Nephron progenitor cell (in vitro differentiated cells): ENCODE data around the gene C12orf75.

Source experiments
- DNase-seq: peaks from one replicate; pipeline ENCODE4 v3.0.0; 2021
- H3K27ac Mint-ChIP-seq: 2 replicates; pipeline ENCODE4 v1.8.0; 2021; ENCODE audit warnings: mild to moderate bottlenecking, moderate library complexity, mixed read lengths
- H3K27me3 Mint-ChIP-seq: 2 replicates; pipeline ENCODE4 v1.8.0; 2021; ENCODE audit warnings: mild to moderate bottlenecking, low read depth, mixed read lengths; ENCODE audit not compliant: poor library complexity
- H3K36me3 Mint-ChIP-seq: 2 replicates; pipeline ENCODE4 v1.8.0; 2021; ENCODE audit warnings: low read depth, mixed read lengths
- H3K4me1 Mint-ChIP-seq: 2 replicates; pipeline ENCODE4 v1.8.0; 2021; ENCODE audit warnings: mixed read lengths
- H3K4me3 Mint-ChIP-seq: 2 replicates; pipeline ENCODE4 v1.8.0; 2021; ENCODE audit warnings: mild to moderate bottlenecking, moderate library complexity, mixed read lengths
- H3K9me3 Mint-ChIP-seq: 2 replicates; pipeline ENCODE4 v1.8.0; 2021; ENCODE audit warnings: mild to moderate bottlenecking, moderate library complexity, mixed read lengths
- TF ChIP-seq, protein P1 (sequence below): fragments of 200-600 bp; sonication (generic); IDR thresholded peaks from 2 replicates; pipeline ENCODE4 v1.5.0; 2021; ENCODE audit warnings: antibody characterized with exemption

C12orf75 gene

DNA sequence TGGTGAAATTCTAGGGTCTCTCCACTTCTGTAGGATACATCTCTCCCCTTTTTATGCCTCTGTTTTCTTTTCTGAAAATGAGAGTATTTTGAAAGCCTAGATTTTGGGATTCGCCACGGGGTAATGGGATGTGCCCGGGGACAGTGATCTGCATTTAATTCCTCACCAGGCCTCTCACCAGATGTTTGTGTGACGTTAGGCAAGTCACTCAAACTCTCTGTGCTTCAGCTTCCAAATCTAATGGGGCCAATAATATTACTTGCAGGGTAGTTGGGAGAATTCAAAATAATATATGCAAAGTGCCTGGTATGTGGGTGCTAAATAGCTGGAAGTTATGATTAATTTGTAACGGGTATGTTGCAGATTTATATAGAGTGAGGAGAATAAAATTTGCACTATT lies 78.8 kb downstream of the C12orf75 start:
- peaks cover 15% of the 10 kb centered on the region for H3K9me3 Mint-ChIP-seq
- H3K27me3 Mint-ChIP-seq = peaks cover 5% of the 10 kb centered on the region
- TF ChIP-seq, protein P1, sequence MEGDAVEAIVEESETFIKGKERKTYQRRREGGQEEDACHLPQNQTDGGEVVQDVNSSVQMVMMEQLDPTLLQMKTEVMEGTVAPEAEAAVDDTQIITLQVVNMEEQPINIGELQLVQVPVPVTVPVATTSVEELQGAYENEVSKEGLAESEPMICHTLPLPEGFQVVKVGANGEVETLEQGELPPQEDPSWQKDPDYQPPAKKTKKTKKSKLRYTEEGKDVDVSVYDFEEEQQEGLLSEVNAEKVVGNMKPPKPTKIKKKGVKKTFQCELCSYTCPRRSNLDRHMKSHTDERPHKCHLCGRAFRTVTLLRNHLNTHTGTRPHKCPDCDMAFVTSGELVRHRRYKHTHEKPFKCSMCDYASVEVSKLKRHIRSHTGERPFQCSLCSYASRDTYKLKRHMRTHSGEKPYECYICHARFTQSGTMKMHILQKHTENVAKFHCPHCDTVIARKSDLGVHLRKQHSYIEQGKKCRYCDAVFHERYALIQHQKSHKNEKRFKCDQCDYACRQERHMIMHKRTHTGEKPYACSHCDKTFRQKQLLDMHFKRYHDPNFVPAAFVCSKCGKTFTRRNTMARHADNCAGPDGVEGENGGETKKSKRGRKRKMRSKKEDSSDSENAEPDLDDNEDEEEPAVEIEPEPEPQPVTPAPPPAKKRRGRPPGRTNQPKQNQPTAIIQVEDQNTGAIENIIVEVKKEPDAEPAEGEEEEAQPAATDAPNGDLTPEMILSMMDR = no peak
- H3K36me3 Mint-ChIP-seq = peaks cover 15% of the 10 kb centered on the region
- H3K4me3 Mint-ChIP-seq = no peak overlapping the region
- no peak overlapping the region for H3K27ac Mint-ChIP-seq
- H3K4me1 Mint-ChIP-seq = peaks cover 35% of the 10 kb centered on the region
- DNase-seq = no peak

- peak overlapping the region; percentile 40 for H3K27ac Mint-ChIP-seq
- TF ChIP-seq, protein P1 = no peak
- DNase-seq = no peak
- H3K4me1 Mint-ChIP-seq = peaks cover 35% of the 10 kb centered on the region
- H3K4me3 Mint-ChIP-seq = peak overlapping the region; percentile 14
- H3K27me3 Mint-ChIP-seq = peaks cover 2% of the 10 kb centered on the region
- H3K9me3 Mint-ChIP-seq = peaks cover 8% of the 10 kb centered on the region
- peaks cover 9% of the 10 kb centered on the region for H3K36me3 Mint-ChIP-seq
Observed at GRCh38 chr12:105409801-105410471, 79.4 kb downstream of the C12orf75 start.

DNA sequence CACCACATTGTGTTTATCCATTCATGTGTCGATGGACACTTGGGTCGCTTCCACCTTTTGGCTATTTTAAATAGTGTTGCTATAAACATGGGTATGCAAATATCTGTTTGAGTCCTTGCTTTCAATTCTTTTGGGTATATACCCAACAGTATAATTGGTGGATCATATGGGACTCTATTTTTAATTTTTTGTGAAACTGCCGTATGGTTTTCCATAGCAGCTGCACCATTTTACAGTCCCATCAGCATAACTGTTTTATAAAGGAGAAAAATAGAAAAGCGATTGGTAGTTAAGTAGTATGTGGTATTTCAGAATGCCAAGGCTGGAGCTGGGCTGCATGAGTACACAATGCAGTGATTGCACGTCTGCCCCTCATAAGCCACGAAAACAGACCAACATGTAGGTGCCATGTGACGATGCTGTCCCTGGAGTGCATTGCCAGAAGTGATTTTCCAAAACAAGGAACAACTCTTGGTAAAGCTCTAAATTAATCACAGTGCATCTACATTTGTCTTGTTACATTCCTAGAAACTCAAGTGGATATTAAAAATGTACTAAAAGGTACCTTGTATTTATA lies 83.5 kb downstream of the C12orf75 start:
- Mint-ChIP-seq H3K9me3 (no peaks in the 10 kb centered on the region), H3K4me1 (peaks cover 34% of the 10 kb centered on the region), H3K27ac (no peak overlapping the region), H3K36me3 (no peaks in the 10 kb centered on the region), H3K27me3 (peaks cover 6% of the 10 kb centered on the region), H3K4me3 (no peak overlapping the region)
- DNase-seq = no peak
- TF ChIP-seq, protein P1 = no peak

DNA sequence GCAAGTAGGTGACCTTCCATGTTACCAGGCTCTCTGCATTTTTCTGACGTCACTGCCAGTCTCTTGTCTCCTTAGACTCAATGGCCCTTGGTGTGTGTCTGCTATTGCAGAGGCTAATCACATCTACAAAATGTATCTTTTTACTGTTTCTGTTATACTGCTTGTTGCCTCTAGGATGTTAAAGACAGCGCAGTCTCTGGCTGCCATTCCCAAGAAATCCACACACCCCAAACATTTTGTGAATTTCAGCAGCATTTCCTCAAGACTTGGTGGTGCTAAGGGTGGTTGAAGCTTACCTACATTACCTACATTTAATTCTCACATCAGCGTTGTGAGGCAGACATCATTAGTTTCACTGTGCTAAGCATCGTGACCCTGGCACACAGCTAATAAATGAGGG lies 87.2 kb downstream of the C12orf75 start:
- Mint-ChIP-seq H3K4me1 (peaks cover 11% of the 10 kb centered on the region), H3K27ac (no peak overlapping the region), H3K4me3 (no peak overlapping the region), H3K36me3 (no peaks in the 10 kb centered on the region), H3K27me3 (peaks cover 4% of the 10 kb centered on the region), H3K9me3 (no peaks in the 10 kb centered on the region)
- no peak for DNase-seq
- TF ChIP-seq, protein P1 = no peak

DNA sequence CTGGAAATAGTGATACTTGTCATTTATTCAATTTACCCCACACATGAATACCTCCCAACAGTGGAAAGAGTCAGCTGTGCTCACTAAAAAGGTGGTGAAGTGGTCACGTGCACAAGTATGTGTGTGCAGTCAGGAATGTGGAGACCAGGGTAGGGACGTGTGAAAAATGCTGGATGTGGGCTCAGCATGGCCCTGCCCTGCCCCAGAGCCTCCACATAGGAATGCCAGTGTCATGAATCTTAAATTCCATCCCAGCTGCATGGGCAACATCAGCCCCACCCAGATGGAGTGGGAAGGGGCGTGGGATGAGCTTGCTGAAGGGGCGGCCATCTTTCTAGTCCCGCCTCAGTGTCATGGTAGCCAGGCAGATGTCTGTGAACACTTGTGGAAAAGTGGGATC lies 87.7 kb downstream of the C12orf75 start:
- Mint-ChIP-seq H3K9me3 (no peaks in the 10 kb centered on the region), H3K36me3 (no peaks in the 10 kb centered on the region), H3K4me3 (no peak overlapping the region), H3K27me3 (peaks cover 4% of the 10 kb centered on the region), H3K27ac (no peak overlapping the region), H3K4me1 (peaks cover 11% of the 10 kb centered on the region)
- TF ChIP-seq, protein P1 = no peak
- no peak for DNase-seq

- H3K9me3 Mint-ChIP-seq = peaks cover under 1% of the 10 kb centered on the region
- H3K27ac Mint-ChIP-seq = no peak overlapping the region
- H3K27me3 Mint-ChIP-seq = peaks cover 4% of the 10 kb centered on the region
- no peaks in the 10 kb centered on the region for H3K36me3 Mint-ChIP-seq
- peaks cover 11% of the 10 kb centered on the region for H3K4me1 Mint-ChIP-seq
- DNase-seq = no peak
- H3K4me3 Mint-ChIP-seq = no peak overlapping the region
- TF ChIP-seq, protein P1 = no peak
Observed at GRCh38 chr12:105418821-105419291, 88.4 kb downstream of the C12orf75 start.
